NAMALWA (cell line): Measurements from ENCODE around the gene TCF25.
A peak's percentile ranks its signal among the peaks of the same experiment; 100 is the strongest.
"Not testable (repeated sequence)": the region's sequence is repeated elsewhere in the genome, so short reads cannot be mapped to it uniquely, and the experiment has no call there.

Source experiments
- DNase-seq: peaks from one replicate; pipeline ENCODE4 v3.0.0-alpha.2; 2015; ENCODE audit warnings: low spot score

The TCF25 gene

DNA sequence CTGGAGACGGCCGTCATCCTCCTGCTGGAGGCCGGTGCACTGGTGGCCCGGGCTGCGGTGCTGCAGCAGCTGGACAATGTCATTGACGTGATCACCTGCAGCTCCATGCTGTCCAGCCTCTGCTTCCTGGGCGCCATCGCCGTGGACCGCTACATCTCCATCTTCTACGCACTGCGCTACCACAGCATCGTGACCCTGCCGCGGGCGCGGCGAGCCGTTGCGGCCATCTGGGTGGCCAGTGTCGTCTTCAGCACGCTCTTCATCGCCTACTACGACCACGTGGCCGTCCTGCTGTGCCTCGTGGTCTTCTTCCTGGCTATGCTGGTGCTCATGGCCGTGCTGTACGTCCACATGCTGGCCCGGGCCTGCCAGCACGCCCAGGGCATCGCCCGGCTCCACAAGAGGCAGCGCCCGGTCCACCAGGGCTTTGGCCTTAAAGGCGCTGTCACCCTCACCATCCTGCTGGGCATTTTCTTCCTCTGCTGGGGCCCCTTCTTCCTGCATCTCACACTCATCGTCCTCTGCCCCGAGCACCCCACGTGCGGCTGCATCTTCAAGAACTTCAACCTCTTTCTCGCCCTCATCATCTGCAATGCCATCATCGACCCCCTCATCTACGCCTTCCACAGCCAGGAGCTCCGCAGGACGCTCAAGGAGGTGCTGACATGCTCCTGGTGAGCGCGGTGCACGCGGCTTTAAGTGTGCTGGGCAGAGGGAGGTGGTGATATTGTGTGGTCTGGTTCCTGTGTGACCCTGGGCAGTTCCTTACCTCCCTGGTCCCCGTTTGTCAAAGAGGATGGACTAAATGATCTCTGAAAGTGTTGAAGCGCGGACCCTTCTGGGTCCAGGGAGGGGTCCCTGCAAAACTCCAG is 46.4 kb downstream of the TCF25 start:
- no peak for DNase-seq

DNA sequence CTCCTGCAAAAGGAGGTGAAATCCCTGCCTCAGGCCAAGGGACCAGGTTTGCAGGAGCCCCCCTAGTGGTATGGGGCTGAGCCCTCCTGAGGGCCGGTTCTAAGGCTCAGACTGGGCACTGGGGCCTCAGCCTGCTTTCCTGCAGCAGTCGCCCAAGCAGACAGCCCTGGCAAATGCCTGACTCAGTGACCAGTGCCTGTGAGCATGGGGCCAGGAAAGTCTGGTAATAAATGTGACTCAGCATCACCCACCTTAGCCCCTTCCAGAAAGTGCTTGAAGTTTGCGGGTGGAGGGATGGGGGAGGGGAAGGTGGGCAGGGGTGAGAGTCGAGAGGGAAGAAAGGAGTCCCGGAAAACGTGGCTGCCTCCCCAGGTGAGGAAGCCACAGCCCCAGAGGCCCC is 47.3 kb downstream of the TCF25 start:
- peak; percentile 16 for DNase-seq

DNA sequence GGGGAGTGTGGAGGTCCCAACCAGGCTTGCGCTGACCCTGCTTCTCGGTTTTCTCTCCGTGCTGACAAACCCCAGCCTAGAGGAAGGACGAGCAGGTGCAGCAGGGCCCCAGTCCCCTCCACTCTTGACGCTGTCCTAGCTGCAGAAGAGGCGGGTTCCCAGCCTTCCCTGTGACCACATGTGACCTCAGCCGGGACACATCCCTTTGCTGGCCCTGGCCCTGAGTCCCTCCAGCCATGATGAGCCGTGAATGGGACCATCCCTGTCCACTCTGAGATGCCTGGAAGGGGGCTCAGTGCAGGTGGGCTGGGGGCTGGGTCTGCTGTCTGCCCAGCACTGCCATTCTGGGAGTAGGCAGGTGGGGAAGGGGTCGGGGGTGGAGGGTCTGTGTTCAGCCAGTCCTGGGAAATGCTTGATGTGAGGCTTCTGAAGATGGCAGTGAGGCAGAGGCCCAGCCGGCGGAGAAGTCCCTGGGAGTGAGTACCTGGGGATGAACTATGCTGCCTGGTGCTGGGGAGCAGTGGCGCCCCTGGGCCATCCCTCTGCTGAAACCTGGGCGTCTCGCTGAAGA is 47.8 kb downstream of the TCF25 start:
- DNase-seq: no peak

DNA sequence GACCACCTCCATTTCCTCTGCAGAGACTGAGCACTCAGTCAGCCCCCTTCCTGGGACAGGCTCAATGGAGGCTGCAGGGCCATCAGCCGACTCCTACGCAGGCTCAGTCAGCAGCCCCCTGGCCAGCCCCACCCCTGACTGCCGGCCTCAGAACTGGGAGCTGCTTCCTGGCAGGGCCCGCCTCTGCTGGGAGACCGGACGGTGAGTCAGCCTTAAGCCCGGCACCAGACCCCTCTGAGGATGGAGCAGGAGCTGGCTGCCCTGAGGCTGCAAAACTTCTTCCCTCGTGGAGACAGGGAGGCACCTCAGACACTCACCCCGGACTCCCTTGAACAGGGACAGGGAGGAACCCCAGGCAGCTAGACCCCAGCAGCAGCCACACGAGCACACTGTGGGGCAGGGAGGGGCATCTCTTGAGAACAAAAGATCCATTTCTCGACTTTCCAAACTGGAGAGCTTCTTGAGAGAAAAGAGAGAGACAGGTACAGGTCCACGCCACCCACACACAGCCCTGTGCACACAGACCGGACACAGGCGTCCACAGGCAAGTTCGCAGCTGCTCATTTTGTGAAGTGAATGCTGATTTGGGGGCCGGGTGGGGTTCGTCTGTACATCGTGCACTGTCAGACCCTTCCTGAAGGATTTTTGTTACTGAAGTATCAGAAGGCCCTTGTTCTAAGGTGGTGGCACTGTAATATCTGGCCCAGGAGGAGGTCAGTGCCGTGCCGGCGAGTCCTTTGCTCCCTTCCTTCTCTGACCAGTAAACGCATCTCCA is 48.5 kb downstream of the TCF25 start:
- DNase-seq: no peak

DNA sequence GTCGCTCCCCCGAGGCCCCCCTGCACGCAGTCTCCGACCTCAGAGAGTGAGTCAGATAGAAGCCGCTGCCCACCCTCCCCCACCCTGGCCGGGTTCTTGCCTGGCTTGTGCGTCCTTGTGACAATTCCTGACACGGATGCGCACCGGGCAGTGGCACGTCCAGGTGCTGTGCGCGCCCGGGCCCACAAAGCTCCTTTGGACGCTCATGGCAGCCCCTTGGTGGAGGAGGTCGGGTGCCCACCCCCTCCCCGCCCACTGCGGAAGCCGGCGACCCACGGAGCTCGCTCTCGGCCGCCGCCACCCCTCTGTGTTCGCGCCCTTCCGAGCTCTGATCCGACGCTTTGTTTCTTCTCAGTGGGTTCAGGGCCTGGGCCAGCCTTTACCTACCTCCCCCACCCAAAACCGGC is 49.1 kb downstream of the TCF25 start:
- DNase-seq: peak; percentile 45

DNA sequence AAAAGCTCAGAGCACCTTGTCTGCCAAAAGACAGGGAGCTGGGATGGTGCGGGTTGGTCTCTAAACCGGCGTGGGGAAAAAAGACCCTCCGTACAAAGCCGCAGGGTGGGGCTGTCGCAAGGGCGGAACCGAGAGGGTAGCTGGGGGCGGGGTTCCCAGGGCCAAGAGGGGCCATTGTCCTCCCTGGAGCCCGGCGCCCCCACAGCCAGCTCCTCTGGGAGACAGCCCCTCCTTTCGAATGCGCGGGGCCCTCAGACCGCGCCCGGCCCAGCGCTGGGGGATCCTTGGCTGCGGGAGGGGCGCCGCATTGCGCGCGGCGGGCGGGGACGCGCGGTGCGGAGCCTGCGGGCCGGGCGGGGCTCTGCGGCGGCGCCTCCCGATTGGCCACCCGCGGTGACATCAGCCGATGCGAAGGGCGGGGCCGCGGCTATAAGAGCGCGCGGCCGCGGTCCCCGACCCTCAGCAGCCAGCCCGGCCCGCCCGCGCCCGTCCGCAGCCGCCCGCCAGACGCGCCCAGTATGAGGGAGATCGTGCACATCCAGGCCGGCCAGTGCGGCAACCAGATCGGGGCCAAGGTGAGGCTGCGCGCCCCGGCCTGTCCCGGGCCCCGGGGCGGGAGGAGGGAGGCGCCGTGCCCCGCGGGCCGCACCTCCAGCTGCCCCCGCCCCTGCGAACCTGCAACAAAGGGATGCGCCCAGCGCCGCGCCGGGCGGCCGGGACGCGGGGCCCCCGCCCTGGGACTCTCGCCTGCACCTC is 49.7 kb downstream of the TCF25 start, which contains the start of gene TUBB3:
Gene TUBB3 (plus strand): TSS at position 459 of the 756 bp plus-strand sequence. CDS start 60 bp downstream, at position 519.
- DNase-seq: peak; percentile 88

DNA sequence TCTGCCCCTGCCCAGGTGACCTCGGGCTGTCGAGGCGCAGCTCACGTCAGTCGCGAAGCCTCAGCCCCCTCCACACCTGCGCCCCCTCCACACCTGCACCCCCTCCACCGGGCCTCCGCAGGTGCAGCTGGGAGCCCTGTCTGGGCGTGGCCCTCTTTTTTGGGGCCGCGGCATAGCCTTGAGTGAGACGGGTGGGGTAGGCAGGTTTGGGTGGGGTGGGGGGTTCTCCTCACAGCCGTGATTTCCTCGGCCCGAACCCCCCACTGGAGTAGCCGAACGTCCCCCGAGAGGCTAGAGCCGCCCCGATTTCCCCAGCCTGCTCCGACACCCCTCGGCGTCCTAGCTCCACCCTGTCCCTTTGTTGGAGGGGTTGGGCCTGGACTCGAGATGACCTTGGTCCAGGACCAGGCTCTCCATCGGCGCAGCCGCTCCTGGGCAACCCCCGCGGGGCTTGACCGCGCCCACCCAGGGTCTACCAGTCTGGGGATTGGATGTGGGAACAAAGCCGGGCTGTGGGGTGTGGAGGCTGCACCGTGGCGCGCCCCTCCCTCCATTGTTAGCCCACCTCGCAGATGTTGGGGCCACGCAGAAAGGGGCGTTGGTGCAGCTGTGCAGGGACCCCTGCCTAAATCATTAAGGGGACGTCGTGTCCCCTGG is 50.4 kb downstream of the TCF25 start:
- peak; percentile 62 for DNase-seq

DNA sequence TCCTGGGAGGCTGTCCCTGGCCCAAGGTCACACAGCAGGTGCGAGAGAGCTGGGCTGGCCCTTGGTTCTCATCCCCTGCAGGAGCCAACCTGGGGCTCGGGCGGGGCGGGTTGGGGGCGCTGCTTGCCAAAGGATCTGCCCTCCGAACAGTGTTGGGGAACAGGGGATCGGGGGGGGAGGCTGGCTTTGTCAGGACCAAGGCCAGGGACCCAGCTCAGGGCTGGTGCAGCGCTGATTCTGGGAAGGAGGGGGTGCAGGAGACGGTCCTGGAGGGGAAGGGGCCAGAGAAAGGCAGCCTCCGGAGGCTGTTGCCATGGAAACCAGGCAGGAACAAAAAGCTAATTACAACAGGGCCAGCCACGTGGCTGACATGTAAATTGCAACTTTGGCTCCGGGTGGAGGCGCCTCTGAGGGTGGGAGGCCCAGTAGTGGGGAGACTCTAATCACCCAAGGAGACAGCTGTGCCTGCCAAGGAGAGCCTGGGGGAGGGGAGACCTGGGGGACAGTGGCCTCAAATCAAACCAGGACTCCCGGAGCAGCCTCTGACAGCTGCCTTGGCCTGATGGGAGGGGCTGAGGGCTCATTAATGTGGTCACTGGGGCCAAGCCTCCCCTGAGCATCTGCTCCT is 51.0 kb downstream of the TCF25 start:
- peak; percentile 96 for DNase-seq

DNA sequence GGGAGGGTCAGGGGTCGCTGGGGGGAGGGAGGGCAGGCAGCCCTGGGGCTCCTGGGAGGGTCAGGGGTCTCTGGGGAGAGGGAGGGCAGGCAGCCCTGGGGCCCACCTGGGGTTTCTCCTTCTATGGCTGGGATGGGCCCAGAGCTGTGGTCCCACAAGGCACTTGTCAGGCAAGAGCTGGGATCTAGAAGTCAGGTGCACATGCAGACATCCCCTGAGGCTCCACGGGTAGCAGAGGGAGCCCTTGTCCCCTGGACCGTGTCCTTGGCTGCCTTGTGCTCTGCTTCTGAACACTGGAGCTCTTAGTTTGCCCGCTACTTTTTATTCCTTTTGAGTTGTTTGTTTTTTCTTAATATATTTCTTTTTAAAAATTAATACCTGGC is 51.5 kb downstream of the TCF25 start:
- peak; percentile 90 for DNase-seq

DNA sequence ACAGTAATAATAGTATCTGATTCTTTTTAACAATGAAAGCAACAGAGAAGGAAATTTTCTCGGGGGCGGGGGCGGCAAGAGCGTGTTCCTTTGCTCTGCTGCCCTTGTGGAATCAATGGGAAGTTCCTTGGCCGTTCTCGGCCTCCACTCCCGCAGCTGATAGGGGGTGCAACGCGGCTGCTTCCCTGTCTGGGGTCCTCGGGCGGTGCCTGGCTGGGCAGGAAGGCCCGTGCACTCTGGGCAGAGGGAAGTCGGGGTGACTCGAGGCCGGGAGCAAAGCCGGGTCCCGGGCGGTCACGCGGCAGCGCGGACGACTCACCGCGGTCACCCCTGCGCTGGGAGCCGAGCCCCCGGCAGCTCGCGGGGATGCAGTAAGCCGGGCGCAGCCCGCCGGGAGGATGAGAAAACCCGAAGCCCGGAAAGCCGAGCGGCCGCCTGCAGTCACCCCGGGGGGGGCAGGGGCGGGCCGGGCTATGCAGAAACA is 52.2 kb downstream of the TCF25 start:
- no peak for DNase-seq

DNA sequence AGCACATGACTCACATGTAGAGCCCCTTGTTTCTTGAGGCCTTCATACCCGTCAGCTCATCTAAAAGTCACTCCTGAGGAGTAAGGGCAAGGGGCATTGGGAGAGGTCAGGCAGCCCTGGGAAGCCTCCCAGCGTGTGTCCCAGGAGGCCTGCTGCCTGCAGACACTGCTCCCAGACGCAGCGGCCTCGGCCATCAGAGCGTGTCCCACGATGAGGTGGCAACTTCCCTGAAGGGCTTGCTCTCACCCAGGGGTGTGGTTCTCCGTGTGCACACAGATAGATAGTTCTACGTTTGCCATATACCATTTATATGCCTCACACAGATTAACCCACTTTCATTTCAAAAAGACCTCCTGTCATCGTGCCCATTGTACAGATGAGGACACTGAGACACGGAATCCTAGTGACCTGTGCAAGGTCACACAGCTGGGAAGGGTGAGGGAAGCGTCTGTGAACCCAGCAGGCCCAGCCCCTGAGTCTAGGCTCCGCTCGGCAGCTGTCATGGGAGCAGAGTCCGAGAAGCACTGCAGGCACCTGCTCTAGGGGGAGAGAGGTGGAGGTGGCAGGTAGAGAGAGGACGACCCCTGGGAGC is 58.0 kb downstream of the TCF25 start:
- DNase-seq: no peak

DNA sequence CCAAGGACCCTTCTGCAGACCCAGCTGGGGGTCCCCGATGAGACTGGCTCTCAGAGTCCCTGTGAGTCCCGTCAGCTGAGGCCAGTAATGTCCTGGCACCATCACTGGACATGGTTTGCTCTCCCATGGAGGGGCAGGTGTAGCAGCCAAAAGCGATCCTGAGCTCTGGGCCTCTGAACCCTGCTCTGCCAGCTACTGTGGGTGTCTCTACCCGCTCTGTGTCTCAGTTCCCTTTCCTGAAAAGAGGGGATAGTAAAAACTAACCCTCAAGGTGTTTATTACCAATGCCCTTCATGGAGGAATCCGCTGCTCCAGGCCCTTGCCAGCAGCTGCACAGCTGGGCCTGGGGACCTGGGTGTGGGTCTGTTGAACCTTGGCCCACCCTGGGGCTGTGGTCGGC is 58.6 kb downstream of the TCF25 start:
- no peak for DNase-seq

DNA sequence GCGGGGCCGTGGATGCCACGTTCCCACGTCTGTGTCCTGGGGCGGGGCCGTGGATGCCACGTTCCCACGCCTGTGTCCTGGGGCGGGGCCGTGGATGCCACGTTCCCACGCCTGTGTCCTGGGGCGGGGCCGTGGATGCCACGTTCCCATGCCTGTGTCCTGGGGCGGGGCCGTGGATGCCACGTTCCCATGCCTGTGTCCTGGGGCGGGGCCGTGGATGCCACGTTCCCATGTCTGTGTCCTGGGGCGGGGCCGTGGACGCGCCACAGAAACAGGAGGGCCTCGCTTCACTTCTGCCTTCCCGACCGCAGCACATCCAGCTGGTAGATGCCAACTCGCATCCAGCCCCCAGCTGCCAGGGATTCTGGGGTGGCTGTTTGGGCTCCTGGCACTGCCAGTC is 60.6 kb downstream of the TCF25 start:
- DNase-seq: not testable (repeated sequence)

DNA sequence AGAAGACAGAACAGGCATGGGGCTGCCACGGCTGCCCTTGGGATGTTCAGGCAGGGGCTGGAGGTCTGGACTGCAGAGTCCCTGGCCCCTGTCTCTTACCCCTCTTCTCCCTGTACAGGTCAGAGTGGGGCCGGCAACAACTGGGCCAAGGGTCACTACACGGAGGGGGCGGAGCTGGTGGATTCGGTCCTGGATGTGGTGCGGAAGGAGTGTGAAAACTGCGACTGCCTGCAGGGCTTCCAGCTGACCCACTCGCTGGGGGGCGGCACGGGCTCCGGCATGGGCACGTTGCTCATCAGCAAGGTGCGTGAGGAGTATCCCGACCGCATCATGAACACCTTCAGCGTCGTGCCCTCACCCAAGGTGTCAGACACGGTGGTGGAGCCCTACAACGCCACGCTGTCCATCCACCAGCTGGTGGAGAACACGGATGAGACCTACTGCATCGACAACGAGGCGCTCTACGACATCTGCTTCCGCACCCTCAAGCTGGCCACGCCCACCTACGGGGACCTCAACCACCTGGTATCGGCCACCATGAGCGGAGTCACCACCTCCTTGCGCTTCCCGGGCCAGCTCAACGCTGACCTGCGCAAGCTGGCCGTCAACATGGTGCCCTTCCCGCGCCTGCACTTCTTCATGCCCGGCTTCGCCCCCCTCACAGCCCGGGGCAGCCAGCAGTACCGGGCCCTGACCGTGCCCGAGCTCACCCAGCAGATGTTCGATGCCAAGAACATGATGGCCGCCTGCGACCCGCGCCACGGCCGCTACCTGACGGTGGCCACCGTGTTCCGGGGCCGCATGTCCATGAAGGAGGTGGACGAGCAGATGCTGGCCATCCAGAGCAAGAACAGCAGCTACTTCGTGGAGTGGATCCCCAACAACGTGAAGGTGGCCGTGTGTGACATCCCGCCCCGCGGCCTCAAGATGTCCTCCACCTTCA is 61.5 kb downstream of the TCF25 start:
- DNase-seq: no peak

DNA sequence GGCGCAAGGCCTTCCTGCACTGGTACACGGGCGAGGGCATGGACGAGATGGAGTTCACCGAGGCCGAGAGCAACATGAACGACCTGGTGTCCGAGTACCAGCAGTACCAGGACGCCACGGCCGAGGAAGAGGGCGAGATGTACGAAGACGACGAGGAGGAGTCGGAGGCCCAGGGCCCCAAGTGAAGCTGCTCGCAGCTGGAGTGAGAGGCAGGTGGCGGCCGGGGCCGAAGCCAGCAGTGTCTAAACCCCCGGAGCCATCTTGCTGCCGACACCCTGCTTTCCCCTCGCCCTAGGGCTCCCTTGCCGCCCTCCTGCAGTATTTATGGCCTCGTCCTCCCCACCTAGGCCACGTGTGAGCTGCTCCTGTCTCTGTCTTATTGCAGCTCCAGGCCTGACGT is 62.2 kb downstream of the TCF25 start:
- DNase-seq: not testable (repeated sequence)

DNA sequence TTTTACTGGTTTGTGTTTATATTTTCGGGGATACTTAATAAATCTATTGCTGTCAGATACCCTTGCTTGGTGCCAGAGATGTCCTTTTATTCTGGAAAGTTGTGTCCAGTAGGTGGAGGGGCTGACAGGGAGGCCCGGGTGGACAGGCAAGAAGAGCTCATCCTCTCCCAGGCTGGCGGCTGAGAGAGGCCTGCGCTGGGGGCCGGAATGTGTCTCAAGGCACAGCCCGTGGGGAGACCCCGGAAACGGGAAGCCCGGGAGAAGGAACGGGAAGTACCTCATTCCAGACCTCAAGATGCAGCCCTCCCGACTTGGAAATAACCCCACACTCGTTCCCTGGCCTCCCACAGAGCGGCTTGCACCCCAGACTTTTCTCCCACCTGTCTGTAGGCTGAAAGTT is 62.6 kb downstream of the TCF25 start:
- no peak for DNase-seq

DNA sequence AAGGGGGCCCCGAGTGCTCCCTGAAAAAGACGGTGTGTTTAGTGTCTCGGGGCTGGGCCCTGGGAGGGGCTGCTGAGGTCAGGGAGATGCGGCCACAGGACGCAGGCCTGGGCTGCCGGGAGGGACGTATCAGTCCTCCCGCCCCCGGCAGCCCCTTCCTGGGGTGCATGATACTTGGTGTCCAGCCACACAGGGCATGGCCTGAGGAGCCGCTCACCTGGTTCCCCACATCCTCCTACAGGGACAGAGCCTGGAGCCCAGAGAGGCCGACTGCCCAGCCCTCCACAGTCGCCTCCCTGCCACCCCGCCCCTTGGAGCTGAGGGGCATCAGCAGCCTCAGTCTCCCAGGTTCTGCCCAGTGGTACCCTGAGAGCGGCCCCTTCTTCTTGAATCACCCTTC is 63.1 kb downstream of the TCF25 start:
- no peak for DNase-seq

DNA sequence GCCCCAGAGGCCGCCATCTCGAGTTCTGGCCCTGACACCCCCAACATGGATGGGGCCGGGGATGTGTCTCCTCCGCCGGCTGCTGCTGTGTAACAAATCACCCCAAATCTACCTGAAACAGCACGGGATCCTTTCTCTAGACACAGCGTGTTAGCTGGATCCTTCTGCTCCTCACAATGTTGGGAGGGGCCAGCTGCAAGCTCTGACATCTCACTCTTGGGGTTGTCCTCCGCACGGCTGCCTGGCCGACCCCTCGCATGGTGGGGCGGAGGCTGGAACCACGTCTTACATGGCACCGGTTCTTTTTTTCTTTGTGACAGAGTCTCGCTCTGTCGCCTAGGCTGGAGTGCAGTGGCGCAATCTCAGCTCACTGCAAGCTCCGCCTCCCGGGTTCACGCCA is 63.6 kb downstream of the TCF25 start:
- no peak for DNase-seq

DNA sequence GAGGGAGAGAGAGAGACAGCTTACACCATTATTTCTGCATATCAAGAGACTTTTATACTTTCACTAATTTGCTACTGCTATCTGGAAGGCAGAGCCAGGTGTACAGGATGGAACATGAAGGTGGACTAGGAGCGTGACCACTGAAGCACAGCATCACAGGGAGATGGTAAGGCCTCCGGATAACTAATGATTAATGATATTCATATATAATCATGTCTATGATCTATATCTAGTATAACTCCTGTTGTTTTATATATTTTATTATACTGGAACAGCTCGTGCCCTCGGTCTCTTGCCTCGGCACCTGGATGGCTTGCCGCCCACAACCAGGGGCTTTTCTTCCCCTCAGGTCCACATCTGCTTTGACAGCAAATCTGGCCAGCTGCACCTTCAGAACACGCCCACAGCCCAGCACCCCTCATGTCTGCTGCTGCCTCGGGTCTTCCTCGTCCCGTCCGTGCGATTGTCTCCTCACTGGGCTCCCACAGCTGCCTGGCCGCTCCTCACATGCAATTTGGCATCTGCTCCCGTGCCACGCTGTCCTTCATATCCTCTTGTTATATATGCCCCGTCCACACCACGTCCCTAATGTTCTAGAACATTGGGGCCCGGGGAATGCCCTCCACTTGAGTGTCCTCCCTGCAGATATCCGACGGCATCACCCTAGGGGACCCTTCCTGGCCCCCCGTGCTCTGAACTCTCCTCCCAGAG is 64.9 kb downstream of the TCF25 start:
- no peak for DNase-seq
